SHP77 (cell line): ENCODE measurements around the gene AUTS2.

Experiments used
- DNase-seq, 2 experiments: peaks; one replicate each; lab custom pipeline; 2025; lab: John Stamatoyannopoulos, UW

Gene AUTS2

DNA sequence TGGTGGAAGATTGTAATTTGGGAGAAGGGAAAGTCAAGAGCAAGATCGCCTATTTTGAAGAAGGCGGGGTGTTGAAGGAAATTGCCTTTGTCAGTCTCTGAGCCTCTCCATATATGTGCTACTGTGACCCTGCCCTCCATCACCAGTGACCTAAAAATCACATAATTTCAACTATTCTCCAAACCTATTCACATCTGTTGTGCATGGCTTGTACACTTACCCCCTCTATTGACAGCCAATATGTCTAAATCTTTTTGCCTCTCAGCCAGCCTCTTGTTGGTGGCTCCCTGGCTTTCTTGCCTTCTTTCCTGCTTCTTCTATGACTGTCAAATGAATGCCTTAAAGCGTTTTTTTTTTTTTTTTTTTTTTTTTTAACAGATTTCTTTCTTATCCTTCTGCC lies 295.6 kb downstream of the AUTS2 start:
- no peak for DNase-seq

DNA sequence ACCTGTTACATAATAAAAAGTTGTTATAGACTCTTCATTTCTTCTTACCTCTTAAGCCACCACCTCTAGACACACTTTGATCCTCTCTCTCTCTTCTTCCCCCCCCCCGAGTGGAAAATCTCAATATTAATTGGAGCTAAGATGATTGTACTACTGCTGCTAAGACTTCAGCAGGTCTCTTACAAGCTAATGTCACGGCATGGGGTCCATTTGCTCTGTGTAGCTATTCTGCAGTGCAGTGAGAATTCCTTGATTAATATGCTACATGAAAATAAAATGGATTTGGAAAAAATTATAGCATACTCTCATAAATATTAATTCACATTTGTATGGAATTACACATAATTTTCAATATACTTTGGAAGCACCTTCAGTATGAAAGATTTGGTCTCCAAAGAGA lies 297.2 kb downstream of the AUTS2 start:
- DNase-seq, result no peak

DNA sequence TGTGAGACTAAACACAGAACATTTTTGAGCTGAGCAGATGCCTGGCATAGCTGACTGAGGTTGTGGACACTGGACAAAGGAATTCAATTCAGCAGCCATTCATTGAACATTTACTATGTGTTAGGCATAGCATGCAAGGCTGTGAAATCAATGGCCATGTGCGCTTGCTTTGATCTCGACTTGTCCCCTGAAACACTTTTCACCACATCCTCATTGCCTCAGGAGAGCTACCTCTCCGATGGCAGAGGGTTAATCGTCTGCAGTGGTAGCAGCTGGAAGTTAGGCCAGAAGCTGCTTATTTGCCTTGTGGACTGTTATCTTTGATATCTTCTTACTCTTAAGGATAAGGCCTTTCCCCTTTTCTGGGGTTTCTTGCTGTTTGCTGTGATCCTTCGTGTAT lies 297.8 kb downstream of the AUTS2 start:
- DNase-seq, result no peak

DNA sequence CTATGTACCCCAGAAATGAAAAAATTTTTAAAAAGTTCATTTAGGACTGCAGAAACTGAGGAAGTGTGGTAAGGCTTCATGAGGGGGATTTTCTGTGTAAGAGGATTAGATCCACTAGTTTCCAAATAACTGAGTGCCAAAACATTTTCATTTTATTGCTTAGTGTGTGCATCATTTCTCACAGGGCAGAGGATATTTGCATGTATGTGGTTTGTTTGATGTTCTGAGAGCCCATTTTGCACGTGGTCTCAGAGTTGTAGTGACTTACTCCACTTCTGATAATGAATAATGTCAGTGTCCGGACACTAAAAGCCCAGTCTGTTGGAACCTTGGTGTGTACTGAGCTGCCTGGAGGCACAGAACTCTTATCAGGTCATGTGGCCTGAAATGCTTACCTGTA lies 299.9 kb downstream of the AUTS2 start:
- no peak for DNase-seq

DNA sequence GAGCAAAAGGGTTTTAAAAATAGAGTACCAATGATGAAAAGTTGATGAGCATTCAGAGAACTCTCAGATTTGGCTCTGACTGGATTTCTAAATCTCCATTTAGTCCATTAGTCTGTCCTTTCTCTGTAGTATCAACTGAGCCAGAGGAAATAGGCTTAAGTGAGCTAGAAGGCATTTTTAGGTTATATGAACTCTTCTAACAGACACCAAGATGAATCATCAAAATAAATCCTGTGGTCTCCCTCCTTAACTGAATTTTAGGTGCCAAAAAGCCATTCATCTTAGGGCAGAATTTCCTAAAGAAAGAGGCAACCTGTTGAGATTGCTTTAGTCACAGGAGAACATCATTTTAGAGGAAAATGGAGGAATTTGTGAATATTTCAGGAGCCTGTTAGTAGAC lies 305.1 kb downstream of the AUTS2 start:
- DNase-seq, result no peak

DNA sequence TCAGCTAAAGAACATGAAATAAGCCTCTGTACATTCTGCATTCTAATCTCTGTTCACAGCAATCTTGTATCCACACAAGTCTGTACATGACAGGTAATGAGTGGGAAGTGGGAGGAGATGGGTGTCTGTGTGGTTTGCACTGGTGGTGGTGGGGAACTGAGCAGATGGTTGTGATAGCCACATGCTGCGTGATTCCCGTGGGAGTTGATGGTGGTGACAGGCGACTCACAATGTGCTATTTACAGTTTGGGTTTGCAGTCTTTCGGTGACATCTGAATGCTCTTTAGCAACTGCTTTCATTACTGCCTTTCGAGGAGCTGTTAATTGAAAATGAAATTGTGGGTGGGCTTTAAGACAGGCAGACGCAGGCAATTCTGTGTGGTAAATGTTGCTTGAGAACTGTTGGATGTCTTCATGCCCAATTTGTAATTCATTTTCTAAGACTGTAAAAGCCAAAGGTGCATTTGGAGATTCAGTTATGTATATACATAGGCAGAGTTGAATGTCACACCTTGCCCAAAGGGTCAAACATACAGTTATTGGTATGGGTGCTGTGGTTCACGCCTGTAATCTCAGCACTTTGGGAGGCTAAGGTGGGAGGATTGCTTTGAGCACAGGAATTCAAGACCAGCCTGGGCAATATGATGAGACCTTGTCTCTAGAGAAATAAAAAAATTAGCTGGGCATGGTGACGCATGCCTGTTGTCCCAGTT lies 308.2 kb downstream of the AUTS2 start:
- no peak for DNase-seq

DNA sequence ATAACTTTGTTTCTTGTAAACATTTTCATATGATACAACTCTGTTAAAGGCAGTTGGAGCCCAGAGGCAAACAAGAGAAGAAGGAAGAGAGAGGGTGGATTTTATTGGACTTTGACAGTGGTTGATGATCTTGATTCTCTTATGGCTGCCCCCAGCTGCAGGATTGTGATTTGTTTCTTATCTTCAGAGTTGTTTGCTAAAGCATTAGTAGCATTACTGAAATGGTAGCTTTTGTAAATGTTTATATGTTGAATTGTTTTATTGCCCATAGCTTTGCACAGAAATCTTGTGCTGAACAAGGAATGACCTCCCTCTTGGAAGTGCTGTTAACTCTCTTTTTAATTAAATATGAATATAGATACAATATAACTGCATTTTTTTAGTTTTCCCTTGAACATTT lies 309.4 kb downstream of the AUTS2 start:
- DNase-seq, result no peak

DNA sequence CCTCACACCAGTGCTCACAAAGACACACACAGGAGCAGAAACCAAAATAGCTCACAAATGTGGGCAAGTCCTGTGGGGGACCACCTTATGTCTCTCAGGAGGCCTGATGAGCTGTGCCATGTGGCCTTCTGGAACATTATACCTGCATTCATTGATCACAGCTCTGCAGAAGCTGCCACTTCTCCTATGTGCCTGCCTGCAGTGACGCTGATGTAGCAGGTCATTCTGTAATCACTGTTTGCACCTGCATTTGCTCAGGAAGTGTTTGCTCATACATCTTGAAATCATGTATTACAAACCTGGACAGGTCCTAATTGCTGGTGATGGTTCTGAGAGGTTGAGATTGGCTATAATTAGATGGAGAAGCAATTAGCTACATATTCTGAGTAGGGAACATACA lies 310.2 kb downstream of the AUTS2 start:
- DNase-seq, result peak; percentile 28 to 43

DNA sequence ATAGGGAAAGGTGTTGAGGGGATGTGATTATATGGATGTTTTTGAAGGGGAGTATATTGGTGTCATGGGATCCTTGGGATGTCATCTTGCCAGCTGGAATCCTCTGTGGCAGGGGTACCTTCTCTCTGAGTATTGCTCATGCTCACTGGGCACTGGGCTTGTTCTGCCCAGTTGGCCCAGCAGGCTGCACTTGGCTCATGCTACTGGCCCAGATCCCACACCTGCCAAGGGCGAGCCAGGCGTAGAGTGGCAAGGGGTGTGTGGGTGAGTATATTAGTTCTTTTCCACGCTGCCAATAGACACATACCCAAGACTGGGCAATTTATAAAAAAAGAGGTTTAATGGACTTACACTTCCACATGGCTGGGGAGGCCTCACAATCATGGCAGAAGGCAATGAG lies 311.9 kb downstream of the AUTS2 start:
- DNase-seq, result no peak

DNA sequence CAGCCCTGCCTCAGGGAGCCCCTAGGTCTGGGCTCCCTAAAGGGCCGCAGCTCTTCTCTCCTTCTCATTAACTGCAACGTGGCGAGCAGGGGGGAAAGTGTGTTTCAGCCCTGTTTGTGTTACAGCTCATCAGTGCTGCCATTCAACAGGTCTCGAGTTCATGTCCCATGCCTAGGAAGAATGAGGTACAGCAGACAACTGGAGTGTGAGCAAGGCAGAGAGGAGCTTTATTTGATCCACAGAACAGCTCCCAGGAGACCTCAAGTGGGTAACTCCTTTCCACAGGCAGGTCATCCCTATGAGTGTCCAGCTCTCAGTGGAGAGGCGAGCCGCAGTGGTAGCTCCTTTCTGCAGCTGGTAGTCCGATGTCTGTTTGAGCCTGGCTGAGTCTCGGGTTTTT lies 313.1 kb downstream of the AUTS2 start:
- no peak for DNase-seq

DNA sequence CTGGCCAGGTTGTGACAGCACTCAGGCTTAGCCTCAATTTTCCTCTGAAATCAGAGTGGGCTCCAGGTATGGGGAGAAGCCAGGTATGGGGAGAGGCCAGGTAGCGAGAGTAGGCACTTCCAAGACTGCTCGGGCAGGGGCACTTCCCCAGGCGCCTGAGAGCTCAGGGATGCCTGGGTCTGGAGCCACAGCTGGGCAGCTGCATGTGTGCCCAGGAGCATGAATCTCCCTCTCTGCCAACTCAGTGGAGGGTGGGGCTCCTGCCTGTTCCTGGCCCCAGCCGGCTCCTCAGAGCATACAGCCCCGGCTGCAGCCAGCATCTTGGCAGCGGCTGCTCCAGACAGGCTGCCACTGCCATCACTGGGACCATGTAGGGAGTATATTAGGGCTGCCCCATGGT lies 313.9 kb downstream of the AUTS2 start:
- no peak for DNase-seq

DNA sequence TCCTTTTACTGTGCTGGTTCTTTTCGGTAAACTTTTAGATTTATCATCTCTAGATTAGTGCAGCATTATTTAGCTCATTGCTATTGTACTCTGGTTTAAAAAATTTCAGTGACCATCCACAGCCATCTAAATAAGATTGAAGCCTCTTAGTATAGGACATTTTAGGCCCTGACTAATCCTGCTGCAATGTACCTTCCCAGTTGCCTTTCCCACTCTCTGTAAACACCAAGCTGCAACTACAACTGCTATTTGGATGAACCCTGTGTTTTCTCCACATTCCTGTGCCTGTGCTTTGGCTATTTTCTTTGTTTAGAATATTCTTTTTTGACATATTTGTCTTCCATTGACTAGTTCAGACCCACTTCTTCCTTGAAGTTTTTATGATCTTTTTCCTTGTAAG lies 314.6 kb downstream of the AUTS2 start:
- no peak for DNase-seq

DNA sequence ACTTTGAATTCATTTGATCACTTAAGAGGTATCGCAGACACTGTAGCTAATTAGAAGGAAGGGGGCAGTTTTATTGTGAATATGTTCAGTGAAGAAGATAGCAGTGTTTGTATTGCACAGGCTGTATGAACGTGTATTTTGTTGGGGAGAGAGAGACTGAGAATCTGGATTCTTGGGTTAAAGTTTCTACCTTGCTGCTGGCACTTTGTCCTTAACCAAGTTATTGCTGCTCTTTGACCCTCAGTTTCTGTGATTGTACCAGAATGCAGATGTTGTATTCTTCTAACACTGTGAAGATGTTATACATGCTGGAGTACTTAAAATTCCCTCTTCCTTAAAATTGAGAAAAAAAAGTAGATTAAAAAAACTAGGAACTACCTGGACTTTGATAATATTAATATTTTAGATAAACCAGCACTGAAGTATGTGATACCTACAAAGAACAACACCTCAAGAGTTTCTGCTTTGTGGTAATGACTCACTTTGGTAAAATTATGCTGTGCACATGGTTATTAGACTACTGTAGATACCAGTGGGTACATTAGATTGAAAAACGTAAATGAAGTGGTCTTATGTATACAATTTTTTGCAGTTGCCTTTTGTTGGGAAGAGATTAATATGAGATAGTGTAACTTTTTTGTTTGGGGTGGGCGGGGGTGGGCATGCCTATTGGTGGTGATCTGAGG lies 321.3 kb downstream of the AUTS2 start:
- no peak for DNase-seq

DNA sequence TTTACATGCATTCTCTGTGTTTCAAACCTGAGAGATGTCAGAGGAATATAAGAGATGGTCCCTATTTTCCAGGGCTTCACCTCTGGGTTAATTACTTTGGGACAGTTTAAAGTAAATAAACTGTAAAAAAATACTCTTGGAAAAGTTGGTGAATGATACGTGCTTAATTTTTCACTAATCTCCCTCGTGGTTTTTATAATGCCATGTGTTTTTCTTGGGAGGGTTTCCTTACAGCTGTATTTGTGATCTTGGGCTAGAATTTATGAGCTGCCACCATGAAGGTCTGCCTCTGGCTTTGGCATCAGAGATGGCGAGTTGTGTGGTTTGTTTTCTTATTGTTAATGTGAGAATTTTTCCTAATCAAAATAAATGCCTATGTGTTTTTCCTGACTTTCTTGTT lies 322.5 kb downstream of the AUTS2 start:
- no peak for DNase-seq

DNA sequence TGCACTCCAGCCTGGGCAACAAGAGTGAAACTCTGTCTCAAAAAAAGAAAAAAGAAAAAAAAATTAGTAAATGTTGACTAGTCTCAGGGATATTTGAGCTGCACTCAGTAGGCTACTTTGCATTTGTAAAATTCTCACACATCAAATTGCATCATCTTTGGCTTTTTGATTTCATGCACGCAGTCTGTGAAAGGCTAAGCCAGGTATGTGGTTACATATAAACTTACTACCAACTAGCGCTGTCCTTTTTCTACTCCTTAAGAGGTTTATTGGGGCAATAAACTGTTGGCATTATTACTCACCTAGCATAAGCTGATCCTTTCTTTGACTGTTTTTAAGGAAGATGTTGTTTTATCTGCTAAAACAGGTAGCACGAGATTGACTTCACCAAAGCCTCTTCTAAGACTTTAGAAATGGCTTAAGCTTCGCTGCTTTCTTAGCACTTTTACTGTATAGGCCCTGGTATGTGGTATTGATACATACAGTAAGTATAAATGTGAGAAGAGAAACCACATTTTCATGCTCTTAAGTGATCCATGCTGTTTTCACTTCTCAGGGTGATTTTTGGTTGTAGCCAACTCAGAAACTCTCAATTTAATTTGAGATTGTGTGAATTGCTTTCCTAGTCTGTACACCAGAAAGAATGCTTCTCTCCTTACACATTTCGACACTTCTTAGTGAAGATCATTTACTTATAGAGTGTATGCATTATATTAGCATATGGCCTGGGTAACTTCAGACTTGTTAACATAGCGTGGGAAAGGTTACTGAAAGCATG lies 323.9 kb downstream of the AUTS2 start:
- no peak for DNase-seq

DNA sequence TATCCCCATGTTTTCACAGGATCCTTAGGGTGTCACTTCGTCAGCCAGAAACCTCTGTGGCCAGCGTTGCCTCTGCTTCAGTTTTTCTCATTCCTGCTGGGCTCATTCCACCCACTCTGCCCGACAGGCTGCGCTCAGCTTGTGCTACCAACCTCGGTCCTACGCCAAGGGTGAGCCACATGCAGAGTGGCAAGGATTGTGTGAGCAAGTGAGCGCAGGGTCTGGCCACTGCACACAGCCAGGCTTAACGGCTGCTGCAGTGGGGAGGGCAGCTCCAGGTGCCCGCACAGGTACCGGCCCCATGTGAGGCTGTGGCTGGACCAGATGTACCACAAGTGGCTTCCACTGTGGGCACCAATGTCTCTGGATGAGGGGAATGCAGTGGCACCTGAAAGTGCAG lies 329.2 kb downstream of the AUTS2 start:
- DNase-seq, result no peak

DNA sequence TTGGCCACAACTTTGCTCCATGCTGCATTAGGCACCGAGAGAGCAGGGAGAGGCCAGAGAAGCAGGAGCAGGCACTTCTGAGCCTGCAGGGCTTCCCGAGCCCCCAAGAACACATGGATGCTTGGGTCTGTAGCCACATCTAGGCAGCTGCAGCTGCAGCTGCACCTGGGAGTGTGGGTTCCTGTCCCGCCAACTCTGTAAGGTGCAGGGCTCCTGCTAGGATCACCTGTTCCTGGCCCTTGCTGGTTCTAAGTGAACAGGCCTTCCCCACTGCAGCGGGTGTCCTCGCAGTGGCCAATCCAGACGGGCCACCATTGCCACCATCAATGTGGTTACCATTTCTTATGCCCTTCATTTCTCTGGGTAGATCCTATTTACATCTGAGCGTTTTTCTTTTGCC lies 330.3 kb downstream of the AUTS2 start:
- DNase-seq, result no peak

DNA sequence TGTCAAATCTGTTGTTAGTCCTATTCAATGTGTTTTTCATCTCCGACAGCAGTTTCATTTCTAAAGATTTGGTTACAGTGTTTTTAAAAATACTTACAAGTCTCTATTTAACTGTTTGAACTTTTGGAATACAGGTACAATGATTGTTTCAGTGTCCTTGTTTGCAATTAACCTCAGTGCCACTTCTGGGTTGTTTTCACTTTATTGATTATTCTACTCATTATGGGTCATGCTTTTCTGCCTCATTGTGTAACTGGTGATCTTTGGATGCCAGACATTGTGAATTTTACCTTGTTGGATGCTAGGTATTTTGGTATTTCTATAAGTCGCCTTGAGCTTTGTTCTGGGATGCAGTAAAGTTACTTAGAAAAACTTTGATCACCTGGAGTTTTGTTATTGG lies 331.3 kb downstream of the AUTS2 start:
- no peak for DNase-seq

DNA sequence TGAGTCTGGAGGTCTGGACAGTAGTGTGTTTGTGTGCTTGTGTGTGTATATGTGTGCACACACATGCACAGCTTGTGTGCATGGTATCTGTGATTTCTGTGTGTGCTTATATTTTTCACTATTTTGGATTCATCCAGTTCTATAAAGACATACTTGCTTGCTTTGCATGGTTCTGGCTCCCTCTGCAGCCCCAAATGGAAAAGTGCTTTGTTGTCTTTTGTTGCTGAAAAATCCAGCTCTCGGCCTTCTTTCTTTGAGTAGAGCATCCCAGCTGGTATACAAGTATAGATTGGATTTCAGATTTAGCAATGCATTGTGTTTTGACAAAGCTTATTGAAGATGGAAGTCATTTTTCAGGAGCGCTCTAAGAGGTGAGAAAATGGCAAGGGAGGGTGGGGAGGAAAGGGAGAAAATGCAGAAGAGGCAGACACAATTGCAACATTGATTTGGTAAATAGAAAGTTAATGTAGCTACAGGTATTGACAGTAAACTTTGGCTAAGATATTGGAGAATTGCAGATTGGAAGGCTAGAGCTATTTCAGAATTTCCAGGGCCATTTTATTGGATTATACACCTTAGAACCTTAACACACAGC lies 333.9 kb downstream of the AUTS2 start:
- peak; percentile 5 to 13 for DNase-seq

DNA sequence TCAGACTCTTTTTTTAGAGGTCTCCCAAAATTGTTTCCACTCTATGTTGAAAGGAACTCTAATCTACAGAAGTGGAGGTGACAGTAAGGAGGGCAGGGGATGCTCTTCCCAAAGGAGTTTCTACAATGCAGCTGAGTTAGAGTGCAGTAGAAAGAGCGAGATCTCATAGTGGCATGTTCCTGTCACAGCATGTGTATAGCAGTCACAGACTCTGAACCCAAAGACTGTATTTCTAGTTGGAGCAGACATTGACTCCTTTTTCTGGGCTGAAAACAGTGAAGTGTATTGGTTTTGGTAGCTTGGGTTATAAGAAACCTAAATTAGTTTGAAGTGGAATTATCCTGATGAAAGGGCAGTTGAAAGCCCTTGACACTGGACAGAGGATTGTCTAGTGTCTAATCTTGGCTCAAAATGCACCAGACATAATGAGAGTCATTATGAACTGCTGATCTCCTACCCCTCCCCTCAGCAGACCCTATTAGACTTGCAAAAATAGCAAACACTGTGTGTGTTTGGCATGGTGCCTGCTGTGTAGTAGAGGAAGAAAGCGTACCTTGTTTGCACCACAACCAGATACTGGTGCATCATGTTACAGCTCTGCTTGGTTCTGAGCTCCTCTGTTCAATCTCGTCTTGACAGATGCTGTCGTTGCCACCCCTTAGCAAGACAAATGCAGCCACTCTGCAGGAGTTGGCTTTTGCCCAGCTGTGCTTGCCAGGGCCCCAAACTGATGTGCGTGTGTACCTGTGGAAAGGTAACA lies 336.0 kb downstream of the AUTS2 start:
- DNase-seq, result peak; percentile 1 to 29

DNA sequence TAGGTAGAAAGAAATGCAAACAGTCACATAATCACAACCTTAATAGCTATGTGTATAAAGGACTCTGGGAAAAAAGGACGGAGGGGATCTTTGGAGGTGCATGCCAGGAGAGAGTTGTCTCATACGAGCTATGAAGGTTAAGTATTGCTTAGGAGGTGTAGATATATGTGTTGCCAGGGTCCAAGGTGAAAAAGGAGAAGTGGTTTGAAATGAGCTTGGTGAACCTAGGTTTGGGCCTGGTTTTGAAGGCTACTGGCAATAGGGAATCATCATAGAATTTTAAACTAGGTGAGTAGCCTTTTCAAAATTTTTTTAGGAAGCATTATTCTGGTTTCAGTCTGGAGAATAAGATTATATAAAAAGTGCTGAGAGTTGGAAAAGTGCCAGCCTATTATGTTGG lies 336.8 kb downstream of the AUTS2 start:
- DNase-seq, result no peak

DNA sequence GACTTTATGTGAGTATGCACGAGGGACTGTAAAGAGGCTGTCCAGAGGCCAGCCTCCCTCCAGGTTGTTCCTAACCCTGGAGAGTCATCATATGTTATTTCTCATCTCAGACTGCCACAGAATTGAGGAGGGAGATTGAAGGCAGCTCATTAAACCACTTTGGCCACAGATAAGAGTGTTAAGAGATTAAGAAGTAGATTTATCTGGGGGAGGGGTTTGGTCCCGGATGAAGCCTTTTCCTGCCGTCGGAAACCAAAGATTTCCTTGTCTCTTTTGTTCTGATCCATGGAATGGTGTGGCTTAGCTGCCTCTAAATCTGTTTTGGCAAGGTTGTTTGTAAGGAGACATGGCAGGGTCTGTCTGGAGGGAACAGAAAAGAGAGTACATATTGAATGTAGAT lies 338.8 kb downstream of the AUTS2 start:
- no peak for DNase-seq
